ENCODE data around the gene RNU6-7.

RNU6-7 gene

GRCh38 chr14:32201816-32202490 is at the start of gene RNU6-7:
RNU6-7 (plus strand) TSS chr14:32202045.
- peaks cover 54% of the 10 kb centered on the region for H3K27me3 Mint-ChIP-seq
- H3K36me3 Mint-ChIP-seq (ENCODE audit: low read depth): no peaks in the 10 kb centered on the region
- H3K4me3 Mint-ChIP-seq: peak within 1 kb of the TSS; percentile 75
- peak within 1 kb of the TSS; percentile 61 for H3K27ac Mint-ChIP-seq
- intact Hi-C loops (cut with micrococcal nuclease): loop anchor here (5.0 to 10.0 kb wide), 2 partner anchors 125 to 157 kb away; partner anchors contain the start of gene ARHGAP5
- H3K9me3 Mint-ChIP-seq: no peaks in the 10 kb centered on the region
- peaks cover 44% of the 10 kb centered on the region for H3K4me1 Mint-ChIP-seq (ENCODE audit: low read depth)

- H3K4me1 Mint-ChIP-seq (ENCODE audit: low read depth): no peaks in the 10 kb centered on the region
- intact Hi-C loops (cut with micrococcal nuclease): no loop called here
- peaks cover 3% of the 10 kb centered on the region for H3K27me3 Mint-ChIP-seq
- no peaks in the 10 kb centered on the region for H3K36me3 Mint-ChIP-seq (ENCODE audit: low read depth)
- no peaks in the 10 kb centered on the region for H3K9me3 Mint-ChIP-seq
- H3K27ac Mint-ChIP-seq: no peak overlapping the region
- H3K4me3 Mint-ChIP-seq: no peak overlapping the region
These were observed 35.8 kb upstream of the RNU6-7 start for GRCh38 chr14:32166029-32166428.

GRCh38 chr14:32166924-32167323 is 34.9 kb upstream of the RNU6-7 start:
- no peak overlapping the region for H3K4me3 Mint-ChIP-seq
- H3K27me3 Mint-ChIP-seq: peaks cover 3% of the 10 kb centered on the region
- H3K9me3 Mint-ChIP-seq: no peaks in the 10 kb centered on the region
- H3K36me3 Mint-ChIP-seq (ENCODE audit: low read depth): no peaks in the 10 kb centered on the region
- no peaks in the 10 kb centered on the region for H3K4me1 Mint-ChIP-seq (ENCODE audit: low read depth)
- intact Hi-C loops (cut with micrococcal nuclease): no loop called here
- no peak overlapping the region for H3K27ac Mint-ChIP-seq

GRCh38 chr14:32167907-32168306 is 33.9 kb upstream of the RNU6-7 start:
- intact Hi-C loops (cut with micrococcal nuclease): no loop called here
- Mint-ChIP-seq H3K36me3 (ENCODE audit: low read depth) (no peaks in the 10 kb centered on the region), H3K27ac (no peak overlapping the region), H3K4me3 (no peak overlapping the region), H3K9me3 (no peaks in the 10 kb centered on the region), H3K4me1 (ENCODE audit: low read depth) (no peaks in the 10 kb centered on the region), H3K27me3 (peaks cover 3% of the 10 kb centered on the region)

- H3K27me3 Mint-ChIP-seq: peaks cover 1% of the 10 kb centered on the region
- intact Hi-C loops (cut with micrococcal nuclease): no loop called here
These were observed 32.7 kb upstream of the RNU6-7 start for GRCh38 chr14:32169191-32169590.

GRCh38 chr14:32171469-32171868 is 30.4 kb upstream of the RNU6-7 start:
- Mint-ChIP-seq H3K9me3 (peaks cover 3% of the 10 kb centered on the region), H3K27me3 (peaks cover 1% of the 10 kb centered on the region), H3K36me3 (ENCODE audit: low read depth) (no peaks in the 10 kb centered on the region), H3K4me3 (no peak overlapping the region), H3K4me1 (ENCODE audit: low read depth) (no peaks in the 10 kb centered on the region), H3K27ac (no peak overlapping the region)
- intact Hi-C loops (cut with micrococcal nuclease): no loop called here

More at GRCh38 chr14:32169191-32169590, 32.7 kb upstream of the RNU6-7 start:
- H3K27ac Mint-ChIP-seq: no peak overlapping the region
- H3K4me3 Mint-ChIP-seq: no peak overlapping the region
- H3K36me3 Mint-ChIP-seq (ENCODE audit: low read depth): no peaks in the 10 kb centered on the region
- no peaks in the 10 kb centered on the region for H3K4me1 Mint-ChIP-seq (ENCODE audit: low read depth)
- no peaks in the 10 kb centered on the region for H3K9me3 Mint-ChIP-seq

- no peaks in the 10 kb centered on the region for H3K36me3 Mint-ChIP-seq (ENCODE audit: low read depth)
- peaks cover 32% of the 10 kb centered on the region for H3K9me3 Mint-ChIP-seq
- H3K4me1 Mint-ChIP-seq (ENCODE audit: low read depth): peaks cover 6% of the 10 kb centered on the region
- H3K27ac Mint-ChIP-seq: no peak overlapping the region
- H3K4me3 Mint-ChIP-seq: no peak overlapping the region
- intact Hi-C loops (cut with micrococcal nuclease): no loop called here
- peaks cover 21% of the 10 kb centered on the region for H3K27me3 Mint-ChIP-seq
These were observed 18.4 kb upstream of the RNU6-7 start for GRCh38 chr14:32183151-32184058.

- H3K27me3 Mint-ChIP-seq: peaks cover 20% of the 10 kb centered on the region
These were observed 16.7 kb upstream of the RNU6-7 start for GRCh38 chr14:32185097-32185496.

GRCh38 chr14:32186248-32186647 is 15.6 kb upstream of the RNU6-7 start:
- Mint-ChIP-seq H3K36me3 (ENCODE audit: low read depth) (no peaks in the 10 kb centered on the region), H3K4me3 (no peak overlapping the region), H3K27ac (no peak overlapping the region), H3K9me3 (peaks cover 8% of the 10 kb centered on the region), H3K4me1 (ENCODE audit: low read depth) (peaks cover 18% of the 10 kb centered on the region), H3K27me3 (peaks cover 10% of the 10 kb centered on the region)
- intact Hi-C loops (cut with micrococcal nuclease): no loop called here

More at GRCh38 chr14:32185097-32185496, 16.7 kb upstream of the RNU6-7 start:
- intact Hi-C loops (cut with micrococcal nuclease): no loop called here
- H3K4me3 Mint-ChIP-seq: no peak overlapping the region
- peaks cover 16% of the 10 kb centered on the region for H3K9me3 Mint-ChIP-seq
- peaks cover 8% of the 10 kb centered on the region for H3K4me1 Mint-ChIP-seq (ENCODE audit: low read depth)
- H3K27ac Mint-ChIP-seq: no peak overlapping the region
- H3K36me3 Mint-ChIP-seq (ENCODE audit: low read depth): no peaks in the 10 kb centered on the region

- peaks cover 18% of the 10 kb centered on the region for H3K4me1 Mint-ChIP-seq (ENCODE audit: low read depth)
- H3K4me3 Mint-ChIP-seq: no peak overlapping the region
- H3K27me3 Mint-ChIP-seq: peaks cover 21% of the 10 kb centered on the region
- no peaks in the 10 kb centered on the region for H3K36me3 Mint-ChIP-seq (ENCODE audit: low read depth)
- H3K27ac Mint-ChIP-seq: no peak overlapping the region
- intact Hi-C loops (cut with micrococcal nuclease): no loop called here
- H3K9me3 Mint-ChIP-seq: peaks cover 7% of the 10 kb centered on the region
These were observed 12.0 kb upstream of the RNU6-7 start for GRCh38 chr14:32189811-32190210.

GRCh38 chr14:32190673-32191072 is 11.2 kb upstream of the RNU6-7 start:
- intact Hi-C loops (cut with micrococcal nuclease): no loop called here
- no peaks in the 10 kb centered on the region for H3K9me3 Mint-ChIP-seq
- H3K27ac Mint-ChIP-seq: no peak overlapping the region
- H3K4me1 Mint-ChIP-seq (ENCODE audit: low read depth): peaks cover 22% of the 10 kb centered on the region
- peaks cover 29% of the 10 kb centered on the region for H3K27me3 Mint-ChIP-seq
- no peak overlapping the region for H3K4me3 Mint-ChIP-seq
- H3K36me3 Mint-ChIP-seq (ENCODE audit: low read depth): no peaks in the 10 kb centered on the region

GRCh38 chr14:32192712-32193373 is 9.0 kb upstream of the RNU6-7 start:
- Mint-ChIP-seq H3K27ac (no peak overlapping the region), H3K36me3 (ENCODE audit: low read depth) (no peaks in the 10 kb centered on the region), H3K4me3 (no peak overlapping the region), H3K9me3 (no peaks in the 10 kb centered on the region), H3K27me3 (peaks cover 32% of the 10 kb centered on the region), H3K4me1 (ENCODE audit: low read depth) (peaks cover 19% of the 10 kb centered on the region)
- intact Hi-C loops (cut with micrococcal nuclease): no loop called here

- Mint-ChIP-seq H3K27ac (no peak overlapping the region), H3K9me3 (no peaks in the 10 kb centered on the region), H3K4me1 (ENCODE audit: low read depth) (peaks cover 19% of the 10 kb centered on the region), H3K36me3 (ENCODE audit: low read depth) (no peaks in the 10 kb centered on the region), H3K27me3 (peaks cover 34% of the 10 kb centered on the region), H3K4me3 (no peak overlapping the region)
- intact Hi-C loops (cut with micrococcal nuclease): no loop called here
These were observed 8.3 kb upstream of the RNU6-7 start for GRCh38 chr14:32193532-32193931.

GRCh38 chr14:32195636-32196035 is 6.2 kb upstream of the RNU6-7 start:
- H3K27me3 Mint-ChIP-seq: peaks cover 32% of the 10 kb centered on the region
- intact Hi-C loops (cut with micrococcal nuclease): no loop called here

More at GRCh38 chr14:32195636-32196035, 6.2 kb upstream of the RNU6-7 start:
- no peaks in the 10 kb centered on the region for H3K9me3 Mint-ChIP-seq
- H3K4me1 Mint-ChIP-seq (ENCODE audit: low read depth): peaks cover 15% of the 10 kb centered on the region
- no peaks in the 10 kb centered on the region for H3K36me3 Mint-ChIP-seq (ENCODE audit: low read depth)
- H3K4me3 Mint-ChIP-seq: no peak overlapping the region
- H3K27ac Mint-ChIP-seq: no peak overlapping the region

Measured in dendritic cell treated with granulocyte-macrophage colony-stimulating factor and Interleukin-4, amounts not matched to agents 40 ng/mL and 50 ng/mL, for 4 days (primary cell).